HG03354 (cell line): Measurements from ENCODE around the gene ALX4.

ENCODE experiments used
- ATAC-seq: cut with Tn5 transposase; IDR thresholded peaks from one replicate; pipeline ENCODE4 v1.9.1; 2021; ENCODE audit warnings: mild to moderate bottlenecking; ENCODE audit not compliant: unreplicated experiment, poor library complexity, severe bottlenecking

Gene ALX4

DNA sequence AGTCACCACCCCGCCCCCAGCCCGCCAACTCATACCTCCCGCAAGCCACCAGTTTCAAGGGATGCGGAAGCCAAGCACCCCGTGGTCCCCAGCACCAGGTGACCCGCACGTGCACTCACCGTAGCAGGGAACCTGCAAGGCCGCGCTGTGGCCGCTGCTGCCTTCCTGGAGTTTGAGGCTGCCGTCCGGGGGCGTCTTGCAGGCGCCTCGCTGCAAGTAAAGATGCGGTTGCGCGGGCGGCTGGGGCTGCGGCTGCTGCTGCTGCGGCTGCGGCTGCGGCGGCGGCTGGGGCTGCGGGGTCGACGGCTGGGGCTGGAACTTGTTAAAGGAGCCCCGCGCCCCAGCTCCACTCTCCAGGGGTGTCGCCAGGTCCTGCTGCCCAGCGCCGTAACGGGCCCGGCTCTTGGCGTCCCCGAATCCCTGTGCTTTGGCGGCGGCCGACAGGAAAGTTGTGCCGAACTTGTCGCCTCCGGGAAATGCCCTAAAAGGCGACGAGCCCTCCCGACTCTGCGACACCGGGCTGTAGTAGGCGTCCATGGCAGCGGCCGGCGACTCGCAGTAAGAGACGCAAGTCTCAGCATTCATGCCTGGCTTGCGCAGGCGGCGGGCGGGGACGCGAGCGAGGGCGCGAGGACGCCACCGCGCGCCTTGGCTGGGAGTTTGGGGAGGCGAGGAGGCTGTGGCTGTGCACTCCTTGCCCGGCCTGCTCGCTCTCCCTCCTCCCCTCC is at the start of gene ALX4:
Gene ALX4, minus strand, starts transcription at position 662 of the 728 bp plus-strand sequence. Its CDS starts 77 bp downstream, at position 585.
- ATAC-seq, result no peak

DNA sequence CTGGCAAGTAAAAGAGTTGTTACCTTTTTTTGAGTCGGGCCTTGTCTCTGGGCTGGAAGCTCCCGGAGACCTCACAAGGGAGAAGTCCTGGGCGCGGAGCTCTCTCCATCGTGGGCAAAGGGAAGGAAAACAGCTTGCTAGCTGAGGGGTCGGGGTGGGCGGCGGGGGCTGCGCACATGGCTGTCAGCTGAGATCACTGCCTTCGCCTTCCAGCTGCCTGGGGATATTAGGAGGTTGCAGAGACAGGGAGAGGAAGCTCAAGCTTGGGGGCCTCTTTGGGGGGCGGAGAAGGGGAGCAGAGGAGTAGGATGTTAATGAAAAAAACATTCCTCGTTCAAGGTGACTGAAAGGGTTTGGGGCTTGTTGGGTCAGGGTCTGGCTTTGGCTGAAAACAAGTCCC is 49.2 kb upstream of the ALX4 start:
- no peak for ATAC-seq

DNA sequence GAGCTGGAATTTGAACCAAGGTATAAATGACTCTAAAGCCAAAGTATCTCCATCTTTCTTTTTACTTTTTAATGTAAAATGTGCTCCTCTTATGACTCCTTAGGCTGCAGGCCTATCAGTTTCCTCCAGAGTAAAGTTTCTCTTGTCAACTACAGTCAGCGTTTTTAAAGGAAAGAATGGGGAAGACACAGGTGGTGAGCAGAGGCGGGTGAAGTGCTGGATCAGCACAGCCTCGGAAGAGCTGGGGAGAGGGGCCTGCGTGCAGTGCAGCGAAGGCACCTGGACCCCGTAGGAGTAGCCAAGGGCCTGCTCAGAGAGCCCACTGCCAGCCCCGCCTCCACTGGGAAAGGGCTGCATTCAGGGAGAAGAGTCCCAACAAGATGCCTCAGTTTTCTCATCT is 48.8 kb upstream of the ALX4 start:
- ATAC-seq, result no peak

DNA sequence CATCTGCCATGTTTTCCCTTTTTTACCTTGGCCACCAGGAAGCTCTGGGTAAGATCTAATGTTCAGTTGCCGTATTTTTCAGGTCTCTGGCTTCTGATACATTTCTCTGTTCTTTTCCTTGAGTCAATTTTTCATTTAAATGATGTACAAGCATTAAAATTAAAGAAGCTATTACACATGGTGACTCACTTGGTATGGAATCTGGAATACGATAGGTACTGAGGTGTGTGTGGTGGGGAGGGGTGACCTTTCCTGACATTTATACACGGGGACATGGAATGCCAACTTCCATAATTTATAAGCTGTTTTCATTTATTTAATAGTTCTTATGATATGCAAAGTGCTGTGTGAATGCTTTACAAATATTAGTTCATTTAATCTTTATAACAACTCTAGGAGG is 47.8 kb upstream of the ALX4 start:
- ATAC-seq, result no peak

DNA sequence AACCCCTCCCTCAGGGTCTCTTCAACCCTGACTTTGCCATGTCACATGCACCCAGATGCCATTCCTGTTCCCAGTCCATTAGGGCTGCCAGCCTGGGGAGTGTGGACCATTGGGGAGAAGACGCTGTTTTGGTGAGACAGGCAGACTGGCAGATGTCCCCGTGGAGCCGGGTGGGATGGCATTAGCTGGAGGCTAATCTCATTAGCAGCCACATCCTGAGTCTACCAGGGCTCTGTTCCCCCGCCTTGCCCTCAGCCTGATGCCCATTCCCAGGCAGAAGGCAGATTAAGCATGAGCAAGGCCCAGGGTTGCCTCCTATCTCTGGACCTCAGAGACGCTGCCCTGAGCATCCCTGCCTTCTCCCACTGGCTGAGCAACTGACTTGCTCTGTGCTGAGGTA is 46.4 kb upstream of the ALX4 start:
- ATAC-seq, result no peak

DNA sequence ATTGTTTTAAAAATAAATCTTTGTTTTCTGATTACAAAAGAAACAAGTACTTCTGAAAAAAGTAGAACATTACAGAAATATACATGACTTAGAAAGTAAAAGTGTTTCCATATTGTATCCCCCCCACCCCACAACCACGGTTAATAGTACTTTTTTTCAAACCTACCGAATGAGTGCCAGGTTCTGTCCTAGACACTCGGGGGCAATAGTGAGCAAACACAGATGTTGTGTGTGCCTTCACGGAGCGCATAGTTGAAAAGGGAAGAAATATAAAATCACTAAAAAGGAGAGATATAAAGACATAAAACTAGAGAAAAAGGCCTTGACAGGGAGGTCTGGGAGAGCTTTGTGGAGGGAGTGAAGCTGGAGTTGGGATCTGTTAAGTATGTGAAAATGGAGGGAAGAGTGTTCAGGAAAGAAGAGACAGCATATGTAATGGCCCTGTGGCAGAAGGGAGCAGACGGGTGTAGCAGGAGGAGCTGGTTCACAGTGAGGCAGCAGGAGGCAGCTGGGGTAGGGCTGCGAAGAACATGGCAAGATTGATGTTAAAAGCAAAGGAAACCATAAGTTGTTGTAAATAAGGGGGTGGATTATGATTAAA is 42.1 kb upstream of the ALX4 start:
- ATAC-seq, result no peak

DNA sequence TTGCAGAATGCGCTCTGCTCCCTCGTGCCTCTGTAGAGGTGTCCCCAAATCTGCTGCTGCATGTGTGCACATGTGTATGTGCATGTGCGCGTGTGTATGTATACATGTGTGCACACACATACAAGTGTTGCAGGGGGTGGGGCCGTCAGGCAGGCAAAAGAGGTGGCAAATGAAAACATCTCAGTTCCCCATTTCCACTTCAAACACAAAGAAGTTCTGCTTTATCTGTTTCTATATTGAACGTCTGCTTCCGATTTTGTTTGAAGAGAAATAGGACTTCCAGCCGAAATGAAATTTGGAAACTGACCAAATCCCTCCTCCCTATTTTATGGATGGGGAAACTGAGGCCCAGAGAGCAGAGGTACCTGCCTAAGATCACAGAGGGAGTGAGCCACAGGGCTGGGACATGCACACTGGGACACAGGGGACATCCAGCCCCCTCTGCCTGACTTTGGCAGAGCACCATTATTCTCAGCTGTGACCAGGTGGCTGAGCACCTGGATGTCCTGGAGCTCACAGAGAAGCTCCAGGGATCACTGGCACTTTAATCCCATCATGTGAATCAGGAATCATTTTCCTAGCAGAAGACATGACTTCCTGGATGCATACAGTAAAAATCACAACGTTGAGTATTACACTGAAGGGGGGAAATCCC is 41.2 kb upstream of the ALX4 start:
- peak; percentile 85 for ATAC-seq

DNA sequence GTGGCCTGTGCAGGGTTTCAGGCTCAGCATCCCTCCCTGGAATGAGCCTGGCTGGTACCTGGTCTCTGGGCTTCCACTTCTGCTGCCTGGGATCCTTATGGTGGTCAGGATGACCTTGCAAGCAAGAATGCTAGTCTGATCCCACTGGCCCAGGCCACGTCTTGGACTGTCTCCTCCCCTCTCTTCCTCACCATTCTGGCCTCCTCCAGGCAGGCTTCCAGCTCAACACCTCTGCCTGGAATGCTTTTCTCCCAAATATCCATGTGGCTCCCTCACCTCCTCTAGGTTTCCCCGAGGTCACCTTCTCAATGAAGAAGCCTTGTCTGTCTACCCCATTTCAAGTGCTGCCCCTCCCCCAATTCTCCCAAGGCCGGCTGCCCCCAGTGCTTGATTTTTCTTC is 39.4 kb upstream of the ALX4 start:
- no peak for ATAC-seq

DNA sequence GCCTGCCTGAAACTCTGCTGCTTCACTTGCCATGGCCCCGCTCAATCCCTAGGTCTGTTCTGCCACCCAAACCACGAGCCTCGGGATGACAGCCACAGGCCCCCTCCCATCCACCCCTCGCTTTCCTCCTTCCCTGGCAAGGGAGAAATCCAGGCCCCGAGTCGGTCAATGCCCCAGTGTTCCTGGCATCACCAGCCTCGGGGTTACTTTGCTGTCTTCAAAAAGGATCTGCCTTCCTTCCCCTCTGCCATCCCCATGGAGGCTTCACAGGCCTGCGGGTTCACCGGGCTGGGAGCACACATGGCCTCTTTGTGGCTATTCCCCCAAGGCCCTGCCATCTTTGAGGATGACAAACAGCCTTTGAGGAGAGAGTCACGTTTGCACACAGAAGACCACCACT is 38.8 kb upstream of the ALX4 start:
- ATAC-seq, result no peak

DNA sequence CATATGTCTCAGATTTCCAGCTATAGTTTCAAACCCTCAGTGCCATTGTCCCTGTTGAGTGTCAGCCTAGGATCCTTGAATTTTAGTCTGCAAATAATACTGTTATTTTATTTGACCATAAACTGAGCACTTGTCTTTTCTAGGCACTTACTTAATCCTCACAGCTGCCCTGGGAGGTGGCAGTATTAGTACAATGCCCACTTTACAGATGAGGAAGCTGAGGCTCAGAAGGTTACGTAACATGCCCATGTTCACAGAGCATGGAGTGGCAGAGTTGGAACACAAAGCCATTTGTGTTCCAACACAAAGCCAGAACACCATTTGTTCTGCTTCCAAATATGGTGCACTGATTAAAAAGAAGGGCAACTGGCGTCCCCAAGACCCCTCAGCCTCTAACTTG is 38.2 kb upstream of the ALX4 start:
- no peak for ATAC-seq

DNA sequence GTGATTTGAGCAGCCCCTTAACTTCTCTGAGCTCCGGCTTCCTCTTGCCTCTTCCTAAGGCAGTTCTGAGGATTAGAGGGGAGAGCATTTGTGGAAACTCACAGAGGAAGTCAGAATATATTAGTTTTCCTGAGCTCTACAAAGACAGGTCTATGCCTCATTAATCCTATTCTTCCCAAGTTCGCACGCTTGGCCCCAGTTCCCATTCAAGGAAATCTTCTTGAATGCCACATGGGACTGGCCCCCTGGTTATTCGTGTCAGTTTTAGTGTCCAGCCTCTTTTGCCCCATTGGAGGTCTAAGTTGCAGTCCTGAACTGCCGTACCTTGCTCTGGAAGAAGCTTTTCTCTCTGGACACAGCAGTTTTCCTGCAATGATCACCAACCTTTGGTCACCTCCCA is 37.6 kb upstream of the ALX4 start:
- ATAC-seq, result no peak

DNA sequence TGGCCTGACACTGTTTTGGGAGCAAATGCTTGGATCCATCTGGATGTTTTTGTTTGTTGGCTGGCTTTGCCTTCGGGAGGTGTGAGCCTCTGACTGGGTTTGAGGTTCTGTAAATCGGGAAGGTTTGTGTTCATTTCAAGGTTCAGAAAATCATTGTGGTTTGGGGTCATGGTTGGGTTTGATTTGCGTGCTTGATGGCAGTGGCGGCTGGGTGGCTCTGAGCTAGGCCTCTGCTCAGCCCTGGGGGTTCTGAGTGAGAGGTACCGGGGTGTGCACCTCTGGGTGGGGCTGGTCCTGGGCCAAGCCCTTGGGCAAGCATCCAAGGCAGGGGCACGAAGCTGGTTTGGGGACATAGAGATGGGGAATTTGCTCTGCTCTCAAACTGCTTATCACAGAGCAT is 37.0 kb upstream of the ALX4 start:
- no peak for ATAC-seq

DNA sequence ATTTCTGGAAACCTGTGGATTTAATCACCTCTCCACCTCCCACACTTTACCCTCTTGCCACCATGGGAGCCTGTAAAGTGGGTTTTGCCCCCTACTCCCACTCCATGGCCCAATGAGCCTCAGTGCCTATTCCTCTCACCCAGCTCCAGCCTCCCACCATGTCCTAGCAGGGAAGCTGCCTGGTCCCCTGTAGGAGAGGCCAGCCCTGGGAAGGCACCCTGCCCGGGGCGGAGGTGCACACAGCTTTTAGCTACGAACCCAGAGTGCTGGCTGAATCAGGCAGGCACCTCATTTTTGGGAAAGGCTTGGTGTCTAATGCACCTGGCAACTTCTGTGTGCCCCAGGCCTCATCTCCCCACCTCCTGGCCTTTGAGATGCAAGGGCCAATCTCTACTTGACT is 35.8 kb upstream of the ALX4 start:
- no peak for ATAC-seq

DNA sequence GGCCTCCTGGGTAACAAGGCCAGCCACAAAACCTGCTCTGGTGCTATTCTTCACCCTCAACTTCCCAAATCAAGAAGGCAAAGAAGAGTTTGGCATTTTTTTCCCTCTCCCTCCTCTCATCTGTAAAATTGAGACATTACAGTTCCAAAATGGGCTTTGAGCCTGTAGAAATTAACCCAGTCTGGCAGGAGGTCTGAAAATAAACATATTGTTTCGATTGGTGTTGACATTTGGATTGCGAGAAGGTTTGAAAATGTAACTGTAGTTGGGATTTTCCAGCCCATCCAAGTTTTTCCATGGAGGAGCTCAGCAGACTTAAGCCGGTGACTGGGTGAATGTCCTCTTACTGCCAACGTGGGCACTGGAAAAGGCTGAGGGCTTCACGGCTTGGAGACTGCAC is 35.0 kb upstream of the ALX4 start:
- ATAC-seq, result no peak

DNA sequence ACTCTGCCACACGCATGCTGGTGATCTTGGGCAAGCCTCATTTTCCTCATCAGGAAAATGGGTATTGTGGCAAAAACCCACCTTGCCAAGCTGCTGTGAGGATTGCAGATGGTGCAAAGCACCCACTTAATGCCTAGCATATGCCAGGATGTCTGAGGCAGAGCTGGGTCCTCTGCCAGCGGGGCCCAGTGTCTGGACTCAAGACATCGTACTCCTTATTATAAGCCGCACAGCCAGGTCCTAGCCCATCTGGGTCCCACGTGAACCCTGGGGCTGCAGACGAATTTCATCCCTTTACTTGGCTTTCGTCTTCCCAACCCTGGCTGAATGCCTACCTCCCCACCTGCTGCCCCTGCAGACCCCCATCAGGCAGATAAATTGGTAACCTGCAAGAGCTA is 34.5 kb upstream of the ALX4 start:
- ATAC-seq, result no peak

DNA sequence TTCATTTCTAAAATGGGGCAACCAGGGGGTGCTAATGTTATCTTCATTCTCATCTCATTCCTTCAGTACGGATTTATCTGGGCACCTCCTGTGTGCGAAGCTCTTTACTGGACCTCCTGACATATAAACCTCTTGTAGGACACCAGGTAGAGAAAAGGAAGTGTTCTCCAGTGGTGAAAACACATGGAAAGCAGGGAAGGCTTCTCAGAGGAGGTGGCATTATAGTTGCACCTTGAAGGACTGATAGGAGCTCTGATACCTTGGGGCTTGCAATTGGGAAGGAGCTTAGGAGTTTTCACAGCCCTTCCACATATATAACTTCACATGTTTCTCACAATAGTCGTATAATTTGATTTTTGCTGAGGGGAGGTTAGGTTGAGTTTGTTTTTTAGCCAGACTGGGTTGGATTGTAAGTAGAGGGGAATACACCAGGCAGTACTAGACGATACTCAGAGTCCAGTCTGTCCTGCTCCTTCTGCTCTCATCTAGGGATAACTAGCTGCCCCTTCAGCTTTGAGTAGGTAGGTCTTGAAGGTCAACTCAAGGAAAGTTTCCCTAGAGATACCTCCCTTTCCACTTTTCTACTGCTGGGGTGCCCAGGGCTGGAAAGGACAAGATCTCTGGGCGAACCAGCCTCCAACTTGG is 34.0 kb upstream of the ALX4 start:
- no peak for ATAC-seq

DNA sequence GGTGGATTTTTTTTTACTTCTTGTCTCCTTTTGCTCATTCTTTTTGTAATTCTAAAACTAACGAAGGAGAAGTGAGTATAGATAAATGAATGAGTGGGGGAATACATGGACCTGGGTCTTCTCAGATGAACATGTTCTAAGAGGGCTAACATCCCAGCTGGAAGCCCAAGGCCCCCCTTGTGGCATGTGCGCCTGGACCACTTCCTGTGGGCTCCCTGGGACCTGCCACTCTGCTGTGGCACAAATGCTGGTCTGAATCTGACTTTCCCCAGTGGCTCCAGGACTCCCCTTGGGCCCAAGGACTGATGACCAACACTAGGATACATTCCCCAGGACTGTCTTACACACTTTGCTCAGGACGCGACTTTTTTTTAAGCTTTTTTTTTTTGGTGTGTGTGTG is 32.7 kb upstream of the ALX4 start:
- no peak for ATAC-seq

DNA sequence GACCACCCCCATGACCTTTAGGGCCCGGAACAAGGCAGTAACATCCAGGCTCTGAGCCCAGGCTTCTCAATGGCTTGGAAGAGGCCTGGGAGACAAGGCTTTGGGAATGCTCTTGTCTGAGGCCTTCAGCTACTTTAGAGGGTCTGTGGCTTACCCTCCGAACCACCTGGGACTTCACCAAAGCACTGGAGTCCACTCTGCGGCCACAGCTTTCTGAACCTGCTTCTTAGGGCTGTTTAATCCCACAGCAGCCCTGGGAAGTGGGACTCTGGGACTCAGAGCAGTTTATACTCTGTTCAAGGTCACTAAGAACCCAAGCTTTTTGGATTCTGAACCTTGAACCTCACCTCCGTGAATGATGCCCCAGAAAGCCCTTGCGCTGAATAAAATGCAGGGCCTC is 30.7 kb upstream of the ALX4 start:
- ATAC-seq, result no peak

DNA sequence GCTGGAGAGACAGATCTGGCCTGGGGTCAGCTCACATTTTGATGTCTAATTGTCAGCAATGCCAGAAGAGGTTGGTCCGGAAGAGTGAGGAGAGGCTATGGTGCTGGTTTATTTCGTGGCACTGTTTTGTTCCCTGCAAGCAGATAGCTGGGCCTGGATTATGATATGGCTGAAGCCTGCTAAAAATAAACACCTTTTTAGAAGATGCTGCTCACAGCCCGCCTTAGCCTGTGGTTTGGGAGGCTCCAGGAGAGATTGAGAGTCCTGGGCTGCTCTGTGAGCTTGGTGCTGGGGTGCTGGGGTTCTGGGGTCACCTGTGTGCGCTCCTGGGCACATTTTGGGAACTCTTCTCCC is 29.6 kb upstream of the ALX4 start:
- ATAC-seq, result no peak

DNA sequence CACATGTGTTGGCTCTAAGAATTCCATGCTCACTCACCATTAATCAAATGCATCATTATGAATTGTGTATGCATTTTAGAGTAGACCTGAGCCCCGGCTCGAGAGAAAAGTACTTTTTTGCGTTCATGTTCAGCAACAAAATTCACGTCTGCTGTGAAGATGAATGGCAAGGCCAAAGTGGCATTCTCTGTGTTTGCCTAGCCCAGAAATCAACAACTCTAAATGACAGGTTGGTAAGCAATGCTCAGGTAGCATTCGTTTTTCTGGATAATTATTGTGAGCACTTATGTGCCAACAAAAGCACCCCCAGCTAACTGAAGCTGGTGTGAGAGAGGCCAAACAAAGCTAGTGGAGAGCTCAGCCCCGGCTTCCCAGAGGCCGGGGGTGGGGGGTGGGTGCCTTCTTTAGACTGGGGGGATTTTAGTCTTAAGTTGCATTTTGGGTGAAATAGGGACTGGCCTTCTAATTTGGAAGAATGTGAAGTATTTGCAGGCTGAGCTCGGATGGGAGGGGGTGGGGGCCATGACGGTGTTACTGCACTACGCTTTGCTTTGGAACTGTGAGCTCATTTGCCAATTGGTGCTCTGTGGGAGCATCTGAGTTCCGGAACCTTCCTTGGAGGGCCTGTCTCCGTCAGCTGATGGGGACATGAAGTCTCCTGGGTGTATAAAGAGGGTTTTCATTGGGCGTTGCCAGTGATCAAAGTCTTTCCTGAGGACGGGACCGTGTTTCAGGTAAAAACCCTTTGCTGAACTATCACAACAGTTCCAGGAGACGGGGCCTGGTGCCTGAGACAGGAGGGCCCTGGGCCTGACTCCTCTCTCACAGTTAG is 29.0 kb upstream of the ALX4 start:
- ATAC-seq, result no peak
